NCI-H1105 (cell line): ENCODE results near the gene DOHH.
"Not testable (repeated sequence)": the region's sequence is repeated elsewhere in the genome, so short reads cannot be mapped to it uniquely, and the experiment has no call there.

Experiments
- DNase-seq: peaks from one replicate; lab custom pipeline; 2025; lab: John Stamatoyannopoulos, UW

DOHH gene

GRCh38 chr19:3459089-3459881 lies 41.2 kb downstream of the DOHH start:
- no peak for DNase-seq

- no peak for DNase-seq
Measured at GRCh38 chr19:3458229-3459088, 42.0 kb downstream of the DOHH start.

- no peak for DNase-seq
Measured at GRCh38 chr19:3457528-3458228, 42.8 kb downstream of the DOHH start.

- no peak for DNase-seq
Measured at GRCh38 chr19:3456925-3457527, 43.4 kb downstream of the DOHH start.

GRCh38 chr19:3455960-3456601 lies 44.4 kb downstream of the DOHH start:
- DNase-seq, result no peak

- no peak for DNase-seq
Measured at GRCh38 chr19:3455393-3455955, 45.0 kb downstream of the DOHH start.

- DNase-seq, result no peak
Measured at GRCh38 chr19:3454656-3455392, 45.6 kb downstream of the DOHH start.

GRCh38 chr19:3453840-3454239 lies 46.6 kb downstream of the DOHH start:
- DNase-seq, result no peak

- not testable (repeated sequence) for DNase-seq
Measured at GRCh38 chr19:3452942-3453214, 47.6 kb downstream of the DOHH start.

- no peak for DNase-seq
Measured at GRCh38 chr19:3452171-3452941, 48.1 kb downstream of the DOHH start.

GRCh38 chr19:3451451-3451866 lies 49.0 kb downstream of the DOHH start:
- DNase-seq, result no peak

- DNase-seq, result no peak
Measured at GRCh38 chr19:3450796-3451411, 49.6 kb downstream of the DOHH start.

- DNase-seq, result no peak
Measured at GRCh38 chr19:3448616-3449334, 51.7 kb downstream of the DOHH start.

- DNase-seq, result not testable (repeated sequence)
Measured at GRCh38 chr19:3446657-3447056, 53.8 kb downstream of the DOHH start.

- DNase-seq, result no peak
Measured at GRCh38 chr19:3444695-3445234, 55.7 kb downstream of the DOHH start.

GRCh38 chr19:3443840-3444694 lies 56.4 kb downstream of the DOHH start:
- no peak for DNase-seq

GRCh38 chr19:3442487-3443071 lies 57.9 kb downstream of the DOHH start:
- DNase-seq, result no peak
